GM12878 (cell line): ENCODE data around the gene GATAD2B. TPM values are rescaled to one million over a fixed set of nuclear protein-coding genes. Genes with fewer than 3 reads are reported as not detected.
A peak's percentile ranks its signal among the peaks of the same experiment; 100 is the strongest.

Source experiments
- ATAC-seq: fragments of 200-7000 bp; cut with Tn5 transposase; 3 replicates; pipeline ENCODE4 v1.9.1; 2020; ENCODE audit warnings: mild to moderate bottlenecking, moderate library complexity
- BruUV-seq: library from RNA; stranded (reverse); fragments of 400-500 nt; replicated peaks from 2 replicates; lab custom pipeline; 2021; lab: Mats Ljungman, UMichigan
- CTCF ChIA-PET: fragments of 300-600 bp; sonication (Branson Sonifier 250); formaldehyde crosslinking; extraction: SDS; loops from one replicate; lab custom pipeline; 2021; ENCODE audit warnings: inconsistent platforms; lab: Yijun Ruan, JAX
- POLR2A ChIA-PET: fragments of 350-600 bp; formaldehyde crosslinking; extraction: SDS; loops from one replicate; lab custom pipeline; 2021; ENCODE audit warnings: inconsistent platforms; lab: Charles Lee
- RAD21 ChIA-PET: fragments of 300-600 bp; sonication (Branson Sonifier 250); formaldehyde crosslinking; loops from one replicate; lab custom pipeline; 2023; ENCODE audit warnings: antibody characterized with exemption; ENCODE audit not compliant: unreplicated experiment; lab: Charles Lee
- SMC1A ChIA-PET: fragments of 300-600 bp; sonication (Branson Sonifier 250); formaldehyde crosslinking; loops from one replicate; lab custom pipeline; 2023; ENCODE audit not compliant: unreplicated experiment, uncharacterized antibody; lab: Charles Lee
- DNase-seq: peaks from one replicate; pipeline ENCODE4 v3.0.0-alpha.2; 2011; ENCODE audit warnings: low read depth, low spot score
- FAIRE-seq: peaks from 3 replicates; lab custom pipeline; 2011; peaks lifted over from hg19 to GRCh38; lab: Jason Lieb, UNC
- H2AFZ ChIP-seq: 2 replicates; pipeline ENCODE4 v1.6.0; 2011; ENCODE audit warnings: low read depth, low read length, control low read depth; ENCODE audit not compliant: control insufficient read depth
- H3K27ac ChIP-seq: 2 replicates; pipeline ENCODE4 v1.5.1; 2011; ENCODE audit warnings: control low read depth; ENCODE audit not compliant: control insufficient read depth, insufficient read depth
- H3K27me3 ChIP-seq, 2 experiments: replicated peaks in 1 of 2; 2 replicates each; pipeline versions ENCODE4 v1.6.0 to v1.6.1; 2011; ENCODE audit warnings: low read length in 1 of 2; ENCODE audit not compliant: control insufficient read depth in 2 of 2, insufficient read depth in 2 of 2
- H3K36me3 ChIP-seq, 2 experiments: 2 replicates each; pipeline ENCODE4 v1.5.1; 2011; ENCODE audit warnings: low read length in 1 of 2; ENCODE audit not compliant: control insufficient read depth in 2 of 2, insufficient read depth in 2 of 2
- H3K4me1 ChIP-seq: 2 replicates; pipeline ENCODE4 v1.6.1; 2011; ENCODE audit warnings: mild to moderate bottlenecking, low read length, moderate library complexity, mixed read lengths; ENCODE audit not compliant: control insufficient read depth, insufficient read depth
- H3K4me2 ChIP-seq: 2 replicates; pipeline ENCODE4 v1.6.0; 2011; ENCODE audit warnings: control low read depth; ENCODE audit not compliant: control insufficient read depth, insufficient read depth
- H3K4me3 ChIP-seq: fragments of 200-600 bp; sonication (generic); 2 replicates; pipeline ENCODE4 v1.5.1; 2016
- H3K79me2 ChIP-seq: 2 replicates; pipeline ENCODE4 v1.6.0; 2011; ENCODE audit warnings: low read length; ENCODE audit not compliant: control insufficient read depth, insufficient read depth
- H3K9ac ChIP-seq: 2 replicates; pipeline ENCODE4 v1.8.0; 2011; ENCODE audit warnings: low read length, control low read depth, mixed read lengths; ENCODE audit not compliant: control insufficient read depth, insufficient read depth
- H3K9me3 ChIP-seq: replicated peaks from 3 replicates; pipeline ENCODE4 v1.5.1; 2011; ENCODE audit warnings: mild to moderate bottlenecking, low read length; ENCODE audit not compliant: control insufficient read depth, insufficient read depth
- H4K20me1 ChIP-seq: 2 replicates; pipeline ENCODE4 v1.6.0; 2011; ENCODE audit not compliant: control insufficient read depth, insufficient read depth
- CHD1 ChIP-seq: IDR thresholded peaks from 2 replicates; pipeline ENCODE4 v1.6.1; 2012; ENCODE audit warnings: low read depth, low read length, improper control_type of control experiment
- ETV6 ChIP-seq, 2 experiments: fragments of 450-650 bp in 1 of 2; IDR thresholded peaks in 1 of 2; conservative IDR thresholded peaks in 1 of 2; 2 replicates each; pipeline ENCODE4 v1.6.1; 2014; ENCODE audit warnings: antibody characterized with exemption in 1 of 2, borderline replicate concordance in 1 of 2, low read depth in 1 of 2, mild to moderate bottlenecking in 1 of 2, moderate library complexity in 1 of 2
- FOS ChIP-seq: IDR thresholded peaks from 3 replicates; pipeline ENCODE4 v1.6.1; 2011; ENCODE audit warnings: borderline replicate concordance; ENCODE audit not compliant: insufficient read length; ENCODE audit errors: extremely low read depth
- IRF4 ChIP-seq: IDR thresholded peaks from 2 replicates; pipeline ENCODE4 v1.6.1; 2011; ENCODE audit warnings: low read depth, low read length
- MXI1 ChIP-seq: fragments of 150-350 bp; IDR thresholded peaks from 2 replicates; pipeline ENCODE4 v1.6.1; 2011; ENCODE audit warnings: low read depth, mild to moderate bottlenecking, inconsistent platforms, low read length, improper control_type of control experiment
- NFXL1 ChIP-seq: fragments of 450-650 bp; IDR thresholded peaks from 2 replicates; pipeline ENCODE4 v1.6.1; 2017; ENCODE audit warnings: antibody characterized with exemption, mild to moderate bottlenecking, borderline replicate concordance
- NR2C1 ChIP-seq: fragments of 450-650 bp; IDR thresholded peaks from 2 replicates; pipeline ENCODE4 v1.6.1; 2017; ENCODE audit warnings: antibody characterized with exemption, mild to moderate bottlenecking, moderate library complexity
- PAX5 ChIP-seq: IDR thresholded peaks from 2 replicates; pipeline ENCODE4 v1.6.1; 2011; ENCODE audit warnings: low read depth, low read length, borderline replicate concordance
- PML ChIP-seq: IDR thresholded peaks from 2 replicates; pipeline ENCODE4 v1.6.1; 2012; ENCODE audit warnings: low read length, inconsistent platforms
- TBL1XR1 ChIP-seq: IDR thresholded peaks from 2 replicates; pipeline ENCODE4 v1.6.1; 2012; ENCODE audit warnings: low read depth, low read length, improper control_type of control experiment
- WGBS: methylation state at CpG from one replicate; pipeline ENCODE4 v1.1.6; 2016; ENCODE audit warnings: low lambda C conversion rate; ENCODE audit not compliant: insufficient replicate concordance, insufficient coverage; ENCODE audit errors: missing lambda C conversion rate; 5-methylcytosine and 5-hydroxymethylcytosine counted together
- in situ Hi-C: fragments of 300-500 bp; cut with MboI; formaldehyde crosslinking; loops from 9 replicates; pipeline ENCODE4 v1.14.3; 2018; ENCODE audit warnings: mixed read lengths
- intact Hi-C: fragments of 100-400 bp; cut with micrococcal nuclease; formaldehyde crosslinking; loops from one replicate; pipeline ENCODE4 v1.14.2; 2022; ENCODE audit not compliant: unreplicated experiment
- polyA plus RNA-seq, 11 experiments: library from polyadenylated mRNA; depleted of rRNA in 4 of 11; unstranded in 6 of 11; stranded (reverse) in 5 of 11; fragments of >200 nt; fragmentation: Nextera tagmentation in 4 of 11; fragmentation: Illumina TruSeq in 1 of 11; extraction: Ambion mirVana in 4 of 11; extraction: Trizol in 1 of 11; gene quantifications; 1 replicate in 1 of 11; 2 replicates in 10 of 11; pipeline versions ENCODE4 v1.2.1 to v1.2.3, GENCODE V29; 2011 to 2016; ENCODE audit warnings: inconsistent platforms in 2 of 11, missing spikeins in 2 of 11, low read depth in 1 of 11
- total RNA-seq, 4 experiments: library from RNA; depleted of rRNA in 3 of 4; stranded (reverse); fragments of >200 nt in 3 of 4; fragmentation: Illumina TruSeq in 1 of 4; extraction: Trizol in 1 of 4; gene quantifications; 2 replicates each; pipeline versions ENCODE4 v1.2.1 to v1.2.3, GENCODE V29; 2013 to 2021
- TF ChIP-seq, protein P1 (sequence below): fragments of 450-650 bp; IDR thresholded peaks from 2 replicates; pipeline ENCODE4 v1.6.1; 2017; ENCODE audit warnings: mild to moderate bottlenecking, moderate library complexity
- TF ChIP-seq, protein P2 (sequence below): IDR thresholded peaks from 2 replicates; pipeline ENCODE4 v1.6.1; 2011; ENCODE audit warnings: borderline replicate concordance, low read depth, mild to moderate bottlenecking, moderate library complexity, mixed read lengths, low read length; ENCODE audit not compliant: insufficient read depth; ENCODE audit errors: extremely low read length

The GATAD2B gene
- total and polyA plus RNA-seq, 10 of the 15 experiments (the other 5 are each of a cell fraction or from before 2014, with no cell fraction given), result 2.4 to 63.1 (median 8.7) TPM

DNA sequence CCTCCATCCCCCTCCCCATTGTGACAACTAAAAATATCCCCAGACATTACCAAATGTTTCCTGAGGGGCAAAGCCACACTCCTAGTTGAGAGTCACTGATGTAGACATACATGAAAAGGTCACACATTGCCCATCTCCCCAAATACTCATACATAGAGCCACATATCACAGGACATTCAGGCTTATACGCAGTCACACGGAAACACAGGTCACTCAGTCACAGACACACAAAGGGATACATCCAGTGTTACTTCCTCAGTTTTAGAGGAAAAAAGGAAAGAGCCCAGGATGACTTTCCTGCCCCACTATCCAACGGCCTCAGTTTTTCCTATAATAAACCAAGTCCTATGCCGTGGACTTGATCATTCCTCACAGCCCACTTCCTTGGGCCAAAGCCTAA is 38.6 kb upstream of the GATAD2B start:
- ChIA-PET RAD21 (interaction anchor here (3.1 kb wide), 1 partner anchor 39 kb away, joined by 15 read pairs; the partner anchor contains the start of gene GATAD2B), CTCF (interaction anchor here (0.6 to 2.9 kb wide), 2 partner anchors 15 to 481 kb away, joined by 3 to 25 read pairs; partner anchors contain the start of gene JTB), SMC1A (interaction anchor here (0.6 to 2.1 kb wide), 3 partner anchors 11 to 129 kb away, joined by 3 to 15 read pairs (median 5); partner anchors contain the start of gene RAB13), POLR2A (interaction anchor here (3.5 to 10.0 kb wide), 2 partner anchors 15 to 16 kb away, joined by 43 to 132 read pairs; partner anchors contain the start of genes DENND4B and JTB)
- 81% methylated on average over 4 of the region's 4 CpGs for WGBS
- in situ Hi-C loops, result no loop called here
- H3K4me2 ChIP-seq, result peak overlapping the region; percentile 98
- H3K27ac ChIP-seq, result peak overlapping the region; percentile 93
- H3K9me3 ChIP-seq, result no peaks in the 10 kb centered on the region
- FAIRE-seq (no peak), ATAC-seq (no peak), DNase-seq (no peak)
- H3K36me3 ChIP-seq, result peaks cover 9 to 15% of the 10 kb centered on the region in 2 experiments
- peaks cover 66% of the 10 kb centered on the region for H3K79me2 ChIP-seq
- no TSS peak for BruUV-seq
- intact Hi-C loops, result no loop called here
- H3K4me1 ChIP-seq, result peaks cover 12% of the 10 kb centered on the region
- H3K9ac ChIP-seq, result peak overlapping the region; percentile 98
- H4K20me1 ChIP-seq, result no peaks in the 10 kb centered on the region; the same call in 1 of the 2 replicates
- H2AFZ ChIP-seq, result no peak overlapping the region
- TF ChIP-seq FOS, result no peak
- TF ChIP-seq NFXL1, result no peak
- TF ChIP-seq ETV6 (conservative IDR thresholded peaks at IDR 0.05 in 1 of 2, IDR thresholded peaks at IDR 0.05 in 1 of 2; ENCODE audit: borderline replicate concordance in 1 of 2, low read depth in 1 of 2), result no peak
- TF ChIP-seq NR2C1, result no peak
- no peak for TF ChIP-seq PAX5
- no peak for TF ChIP-seq MXI1
- H3K27me3 ChIP-seq, result no peaks in the 10 kb centered on the region
- peak overlapping the region; percentile 88 for H3K4me3 ChIP-seq

DNA sequence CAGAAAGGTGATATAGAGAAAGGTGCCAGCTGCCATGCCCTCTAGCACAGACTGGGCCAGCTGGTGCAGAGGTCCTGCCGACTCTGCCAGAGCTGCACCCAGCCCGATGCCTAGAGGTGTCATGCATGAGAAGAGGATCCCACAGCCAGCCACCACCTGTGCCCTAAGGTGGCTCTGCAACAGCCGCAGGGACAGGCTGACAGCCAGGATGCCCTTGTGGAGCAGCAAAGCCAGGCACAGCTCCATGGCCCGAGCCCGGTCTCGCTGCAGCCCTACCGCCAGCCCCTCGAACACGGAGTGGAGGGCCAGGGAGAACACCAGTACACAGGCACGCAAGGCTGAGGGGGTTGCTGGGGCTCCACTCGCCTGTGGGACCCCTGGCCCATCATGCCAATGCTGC is 37.4 kb upstream of the GATAD2B start:
- ATAC-seq (no peak), FAIRE-seq (no peak), DNase-seq (no peak)
- RAD21 ChIA-PET, result interaction anchor here (1.6 to 2.0 kb wide), 2 partner anchors 16 to 39 kb away, joined by 3 to 4 read pairs; no protein-coding TSS in a partner anchor
- Histone ChIP-seq H2AFZ (no peak overlapping the region), H3K9ac (no peak overlapping the region), H3K4me2 (no peak overlapping the region), H3K36me3 (peaks cover 9 to 15% of the 10 kb centered on the region in 2 experiments), H3K27ac (no peak overlapping the region), H3K4me1 (peaks cover 11% of the 10 kb centered on the region; the same call in 1 of the 2 replicates), H4K20me1 (peaks cover 5% of the 10 kb centered on the region; the same call in 1 of the 2 replicates), H3K27me3 (no peaks in the 10 kb centered on the region), H3K79me2 (peaks cover 69% of the 10 kb centered on the region), H3K4me3 (no peak overlapping the region), H3K9me3 (no peaks in the 10 kb centered on the region)
- in situ Hi-C loops, result no loop called here
- 92% methylated on average over 10 of the region's 11 CpGs for WGBS
- CTCF ChIA-PET, result no interaction called here
- SMC1A ChIA-PET, result no interaction called here
- POLR2A ChIA-PET, result interaction anchor here (0.5 to 10.0 kb wide), 4 partner anchors 16 to 648 kb away, joined by 3 to 132 read pairs (median 3); partner anchors contain the start of genes JTB and UBAP2L
- no TSS peak for BruUV-seq
- intact Hi-C loops, result no loop called here
- TF ChIP-seq IRF4 (no peak), TBL1XR1 (no peak), PML (no peak), CHD1 (no peak)
- TF ChIP-seq, protein P1, sequence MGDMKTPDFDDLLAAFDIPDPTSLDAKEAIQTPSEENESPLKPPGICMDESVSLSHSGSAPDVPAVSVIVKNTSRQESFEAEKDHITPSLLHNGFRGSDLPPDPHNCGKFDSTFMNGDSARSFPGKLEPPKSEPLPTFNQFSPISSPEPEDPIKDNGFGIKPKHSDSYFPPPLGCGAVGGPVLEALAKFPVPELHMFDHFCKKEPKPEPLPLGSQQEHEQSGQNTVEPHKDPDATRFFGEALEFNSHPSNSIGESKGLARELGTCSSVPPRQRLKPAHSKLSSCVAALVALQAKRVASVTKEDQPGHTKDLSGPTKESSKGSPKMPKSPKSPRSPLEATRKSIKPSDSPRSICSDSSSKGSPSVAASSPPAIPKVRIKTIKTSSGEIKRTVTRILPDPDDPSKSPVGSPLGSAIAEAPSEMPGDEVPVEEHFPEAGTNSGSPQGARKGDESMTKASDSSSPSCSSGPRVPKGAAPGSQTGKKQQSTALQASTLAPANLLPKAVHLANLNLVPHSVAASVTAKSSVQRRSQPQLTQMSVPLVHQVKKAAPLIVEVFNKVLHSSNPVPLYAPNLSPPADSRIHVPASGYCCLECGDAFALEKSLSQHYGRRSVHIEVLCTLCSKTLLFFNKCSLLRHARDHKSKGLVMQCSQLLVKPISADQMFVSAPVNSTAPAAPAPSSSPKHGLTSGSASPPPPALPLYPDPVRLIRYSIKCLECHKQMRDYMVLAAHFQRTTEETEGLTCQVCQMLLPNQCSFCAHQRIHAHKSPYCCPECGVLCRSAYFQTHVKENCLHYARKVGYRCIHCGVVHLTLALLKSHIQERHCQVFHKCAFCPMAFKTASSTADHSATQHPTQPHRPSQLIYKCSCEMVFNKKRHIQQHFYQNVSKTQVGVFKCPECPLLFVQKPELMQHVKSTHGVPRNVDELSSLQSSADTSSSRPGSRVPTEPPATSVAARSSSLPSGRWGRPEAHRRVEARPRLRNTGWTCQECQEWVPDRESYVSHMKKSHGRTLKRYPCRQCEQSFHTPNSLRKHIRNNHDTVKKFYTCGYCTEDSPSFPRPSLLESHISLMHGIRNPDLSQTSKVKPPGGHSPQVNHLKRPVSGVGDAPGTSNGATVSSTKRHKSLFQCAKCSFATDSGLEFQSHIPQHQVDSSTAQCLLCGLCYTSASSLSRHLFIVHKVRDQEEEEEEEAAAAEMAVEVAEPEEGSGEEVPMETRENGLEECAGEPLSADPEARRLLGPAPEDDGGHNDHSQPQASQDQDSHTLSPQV, result no peak
- TF ChIP-seq, protein P2, sequence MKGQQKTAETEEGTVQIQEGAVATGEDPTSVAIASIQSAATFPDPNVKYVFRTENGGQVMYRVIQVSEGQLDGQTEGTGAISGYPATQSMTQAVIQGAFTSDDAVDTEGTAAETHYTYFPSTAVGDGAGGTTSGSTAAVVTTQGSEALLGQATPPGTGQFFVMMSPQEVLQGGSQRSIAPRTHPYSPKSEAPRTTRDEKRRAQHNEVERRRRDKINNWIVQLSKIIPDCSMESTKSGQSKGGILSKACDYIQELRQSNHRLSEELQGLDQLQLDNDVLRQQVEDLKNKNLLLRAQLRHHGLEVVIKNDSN, result no peak
